ENCODE measurements around the gene TMEM37.

Gene TMEM37

DNA sequence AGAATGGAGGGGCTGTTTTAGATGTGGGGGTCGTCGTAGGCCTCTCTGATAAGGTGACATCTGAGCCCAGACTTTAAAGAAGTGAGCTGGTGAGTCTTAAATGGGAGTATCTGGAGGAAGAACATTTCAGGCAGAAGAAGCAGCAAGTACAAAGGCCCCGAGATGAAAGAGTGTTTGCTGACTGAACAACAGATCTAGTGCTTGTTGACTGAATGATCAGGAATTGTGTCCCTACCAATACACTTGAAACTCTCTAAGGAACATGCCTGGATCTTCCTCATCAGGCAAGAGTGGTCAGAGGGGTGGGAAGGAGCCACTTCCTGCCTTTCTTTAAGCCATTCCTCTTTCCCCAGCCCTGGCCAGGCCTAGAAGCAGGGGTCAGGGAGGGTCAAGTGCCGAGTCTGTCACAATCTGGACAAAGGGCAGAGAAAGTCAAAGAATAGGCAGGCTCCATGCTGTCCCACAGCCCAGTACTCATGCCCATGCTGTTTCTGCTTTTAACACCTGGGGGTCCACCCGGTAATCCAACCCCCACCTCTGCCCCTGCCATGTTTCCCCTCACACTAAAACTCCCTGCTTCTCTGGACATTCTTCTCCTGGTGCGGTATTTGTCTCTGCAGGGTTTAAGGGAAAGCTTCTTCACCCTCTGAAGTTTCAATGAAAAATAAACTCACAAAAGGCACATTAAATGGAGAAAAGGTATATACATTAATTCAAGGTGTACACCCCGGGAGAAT lies 3.0 kb upstream of the TMEM37 start:
- no peak overlapping the region for H3K27ac ChIP-seq (ENCODE audit: poor library complexity, severe bottlenecking)
- H3K4me3 ChIP-seq (ENCODE audit: severe bottlenecking): no peak overlapping the region
- H3K4me1 ChIP-seq (ENCODE audit: insufficient read depth, poor library complexity, severe bottlenecking): peaks cover 3% of the 10 kb centered on the region
- TF ChIP-seq, protein P1, sequence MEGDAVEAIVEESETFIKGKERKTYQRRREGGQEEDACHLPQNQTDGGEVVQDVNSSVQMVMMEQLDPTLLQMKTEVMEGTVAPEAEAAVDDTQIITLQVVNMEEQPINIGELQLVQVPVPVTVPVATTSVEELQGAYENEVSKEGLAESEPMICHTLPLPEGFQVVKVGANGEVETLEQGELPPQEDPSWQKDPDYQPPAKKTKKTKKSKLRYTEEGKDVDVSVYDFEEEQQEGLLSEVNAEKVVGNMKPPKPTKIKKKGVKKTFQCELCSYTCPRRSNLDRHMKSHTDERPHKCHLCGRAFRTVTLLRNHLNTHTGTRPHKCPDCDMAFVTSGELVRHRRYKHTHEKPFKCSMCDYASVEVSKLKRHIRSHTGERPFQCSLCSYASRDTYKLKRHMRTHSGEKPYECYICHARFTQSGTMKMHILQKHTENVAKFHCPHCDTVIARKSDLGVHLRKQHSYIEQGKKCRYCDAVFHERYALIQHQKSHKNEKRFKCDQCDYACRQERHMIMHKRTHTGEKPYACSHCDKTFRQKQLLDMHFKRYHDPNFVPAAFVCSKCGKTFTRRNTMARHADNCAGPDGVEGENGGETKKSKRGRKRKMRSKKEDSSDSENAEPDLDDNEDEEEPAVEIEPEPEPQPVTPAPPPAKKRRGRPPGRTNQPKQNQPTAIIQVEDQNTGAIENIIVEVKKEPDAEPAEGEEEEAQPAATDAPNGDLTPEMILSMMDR (IDR thresholded peaks at IDR 0.05; ENCODE audit: poor library complexity, severe bottlenecking): no peak
- ATAC-seq (ENCODE audit: low read depth): no peak
- no peaks in the 10 kb centered on the region for H3K36me3 ChIP-seq (ENCODE audit: low read depth)
- H3K27me3 ChIP-seq (ENCODE audit: insufficient read depth, poor library complexity, severe bottlenecking): no peaks in the 10 kb centered on the region
- H3K9me3 ChIP-seq (ENCODE audit: severe bottlenecking): no peaks in the 10 kb centered on the region
- DNase-seq (ENCODE audit: low spot score): no peak

DNA sequence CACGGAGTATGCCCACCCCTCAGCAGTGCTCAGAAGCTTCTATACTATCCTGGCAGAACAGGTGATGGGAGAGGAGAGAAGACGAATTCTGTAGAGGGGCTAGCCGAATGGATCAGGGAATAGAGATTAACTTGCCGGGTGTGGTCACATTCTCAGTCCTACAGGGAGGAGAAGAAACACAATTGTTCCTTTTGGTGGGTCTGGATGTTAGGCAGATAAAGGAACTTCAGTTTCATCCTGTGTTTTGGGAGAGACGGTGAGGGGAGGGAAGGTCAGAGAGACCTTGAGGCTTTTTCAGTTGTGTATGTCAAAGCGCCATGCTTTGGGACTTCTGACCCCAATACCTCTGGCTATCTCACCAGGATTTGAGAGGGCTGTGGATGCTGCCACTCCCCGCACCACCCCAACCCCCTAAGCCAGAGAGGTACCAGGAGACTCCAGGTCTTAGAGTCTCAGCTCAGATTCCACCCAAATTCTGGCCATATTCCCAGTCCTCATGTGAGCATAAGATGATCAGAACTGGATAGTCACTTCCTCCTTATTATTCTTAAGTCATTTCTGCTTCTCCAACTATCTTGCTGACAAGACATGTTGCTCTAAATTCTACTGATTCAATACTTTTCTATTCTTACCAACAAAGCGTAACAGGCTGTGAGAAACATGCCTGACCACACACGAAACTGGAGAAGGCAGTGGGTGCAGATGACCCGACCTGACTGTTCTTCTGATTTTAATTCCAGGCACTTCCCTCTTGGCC lies 2.3 kb upstream of the TMEM37 start:
- TF ChIP-seq, protein P1 (IDR thresholded peaks at IDR 0.05; ENCODE audit: poor library complexity, severe bottlenecking): no peak
- no peaks in the 10 kb centered on the region for H3K36me3 ChIP-seq (ENCODE audit: low read depth)
- H3K4me3 ChIP-seq (ENCODE audit: severe bottlenecking): no peak overlapping the region
- DNase-seq (ENCODE audit: low spot score) (no peak), ATAC-seq (ENCODE audit: low read depth) (no peak)
- H3K27ac ChIP-seq (ENCODE audit: poor library complexity, severe bottlenecking): no peak overlapping the region
- H3K27me3 ChIP-seq (ENCODE audit: insufficient read depth, poor library complexity, severe bottlenecking): no peaks in the 10 kb centered on the region
- H3K4me1 ChIP-seq (ENCODE audit: insufficient read depth, poor library complexity, severe bottlenecking): peaks cover 3% of the 10 kb centered on the region
- H3K9me3 ChIP-seq (ENCODE audit: severe bottlenecking): no peaks in the 10 kb centered on the region

DNA sequence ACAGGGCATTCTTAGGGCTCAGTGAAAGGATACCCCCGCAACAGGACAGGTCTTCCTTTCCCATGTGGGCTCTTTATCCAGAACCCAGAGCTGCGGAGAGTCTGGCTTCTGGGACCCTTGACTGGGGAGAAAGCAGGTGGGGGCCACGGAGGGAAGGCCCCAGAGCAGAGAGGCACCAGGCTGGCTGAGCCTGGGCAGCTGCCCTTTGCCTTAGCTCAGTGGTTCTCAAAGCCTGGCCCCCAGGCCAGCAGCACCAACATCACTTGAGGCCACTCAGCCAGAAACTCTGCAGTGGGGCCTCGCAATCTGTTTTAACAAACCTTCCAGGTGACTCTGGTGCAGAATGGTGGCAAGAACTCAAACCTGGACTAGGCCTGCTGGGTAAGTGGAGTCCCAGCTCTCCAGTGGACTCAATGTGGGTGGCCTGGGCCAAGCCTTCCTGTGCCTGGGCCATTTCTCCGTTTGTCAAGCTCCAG lies 1.6 kb upstream of the TMEM37 start:
- Histone ChIP-seq H3K36me3 (ENCODE audit: low read depth) (no peaks in the 10 kb centered on the region), H3K4me1 (ENCODE audit: insufficient read depth, poor library complexity, severe bottlenecking) (peaks cover 3% of the 10 kb centered on the region), H3K9me3 (ENCODE audit: severe bottlenecking) (no peaks in the 10 kb centered on the region), H3K27ac (ENCODE audit: poor library complexity, severe bottlenecking) (no peak overlapping the region), H3K27me3 (ENCODE audit: insufficient read depth, poor library complexity, severe bottlenecking) (no peaks in the 10 kb centered on the region), H3K4me3 (ENCODE audit: severe bottlenecking) (no peak overlapping the region)
- DNase-seq (ENCODE audit: low spot score) (no peak), ATAC-seq (ENCODE audit: low read depth) (no peak)
- TF ChIP-seq, protein P1 (IDR thresholded peaks at IDR 0.05; ENCODE audit: poor library complexity, severe bottlenecking): no peak

DNA sequence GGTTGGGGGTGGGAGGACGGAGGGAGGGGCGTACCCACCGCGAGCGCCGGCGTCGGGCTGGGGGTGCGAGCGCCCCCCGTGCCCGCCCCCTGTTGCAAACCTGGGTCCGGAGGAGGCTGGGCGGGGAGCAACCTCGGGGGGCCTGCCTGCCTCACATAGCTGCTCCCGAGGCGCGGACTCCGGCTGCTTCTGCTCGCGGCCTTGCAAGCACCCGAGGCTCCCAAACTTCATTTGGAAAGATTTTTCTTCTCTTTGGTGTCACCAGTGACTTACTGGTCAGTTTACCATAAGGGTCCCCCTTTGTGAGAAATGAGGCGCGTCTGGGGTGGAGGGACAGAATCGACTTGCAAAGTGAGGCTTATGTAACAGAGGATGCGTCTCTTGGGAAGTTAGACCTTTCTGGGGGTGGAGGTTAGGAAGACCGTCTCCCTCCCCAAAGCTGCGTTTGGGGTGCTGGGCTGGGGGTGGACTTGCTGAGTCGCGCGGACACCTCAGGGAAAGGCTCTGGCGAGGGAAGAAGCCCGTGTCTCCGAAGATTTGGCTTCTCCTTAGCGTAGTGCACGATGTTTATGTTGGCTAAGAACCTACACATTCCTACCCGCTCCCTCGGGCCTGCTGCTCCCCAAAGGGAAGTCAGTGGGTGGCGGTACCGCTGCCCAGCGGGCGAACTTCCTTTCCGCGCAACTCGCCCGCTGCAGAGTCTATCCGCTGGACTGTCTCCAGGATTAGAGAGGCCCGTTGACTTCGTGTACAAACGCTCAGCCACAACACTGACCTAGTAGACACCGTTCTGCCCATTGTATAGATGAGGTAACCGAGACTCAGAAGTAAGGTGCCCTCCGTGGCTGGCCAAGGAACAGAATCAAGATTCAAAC lies 559 bp downstream of the TMEM37 start:
- no peaks in the 10 kb centered on the region for H3K36me3 ChIP-seq (ENCODE audit: low read depth)
- ATAC-seq (ENCODE audit: low read depth) (peak; percentile 9; the same call in 1 of the 3 replicates), DNase-seq (ENCODE audit: low spot score) (no peak)
- H3K4me3 ChIP-seq (ENCODE audit: severe bottlenecking): peak overlapping the region; percentile 33
- TF ChIP-seq, protein P1 (IDR thresholded peaks at IDR 0.05; ENCODE audit: poor library complexity, severe bottlenecking): peak; percentile 15
- H3K27ac ChIP-seq (ENCODE audit: poor library complexity, severe bottlenecking): no peak overlapping the region
- no peaks in the 10 kb centered on the region for H3K27me3 ChIP-seq (ENCODE audit: insufficient read depth, poor library complexity, severe bottlenecking)
- H3K4me1 ChIP-seq (ENCODE audit: insufficient read depth, poor library complexity, severe bottlenecking): peaks cover 3% of the 10 kb centered on the region
- no peaks in the 10 kb centered on the region for H3K9me3 ChIP-seq (ENCODE audit: severe bottlenecking)

Data from RWPE2 (cell line).